HFF-Myc (cell line): ENCODE measurements around the gene ARHGAP15.

ENCODE experiments used
- DNase-seq: peaks from one replicate; pipeline ENCODE4 v3.0.0-alpha.2; 2011; ENCODE audit warnings: low read depth; ENCODE audit errors: extremely low read depth
- H3K4me3 ChIP-seq: replicated peaks from 2 replicates; pipeline ENCODE4 v1.5.1; 2011; ENCODE audit warnings: low read depth, mild to moderate bottlenecking, control low read depth, low read length
- CTCF ChIP-seq: IDR thresholded peaks from 2 replicates; pipeline ENCODE4 v1.5.1; 2012; ENCODE audit warnings: mild to moderate bottlenecking, low read depth, low read length, control low read depth; ENCODE audit errors: missing control alignments

The ARHGAP15 gene

DNA sequence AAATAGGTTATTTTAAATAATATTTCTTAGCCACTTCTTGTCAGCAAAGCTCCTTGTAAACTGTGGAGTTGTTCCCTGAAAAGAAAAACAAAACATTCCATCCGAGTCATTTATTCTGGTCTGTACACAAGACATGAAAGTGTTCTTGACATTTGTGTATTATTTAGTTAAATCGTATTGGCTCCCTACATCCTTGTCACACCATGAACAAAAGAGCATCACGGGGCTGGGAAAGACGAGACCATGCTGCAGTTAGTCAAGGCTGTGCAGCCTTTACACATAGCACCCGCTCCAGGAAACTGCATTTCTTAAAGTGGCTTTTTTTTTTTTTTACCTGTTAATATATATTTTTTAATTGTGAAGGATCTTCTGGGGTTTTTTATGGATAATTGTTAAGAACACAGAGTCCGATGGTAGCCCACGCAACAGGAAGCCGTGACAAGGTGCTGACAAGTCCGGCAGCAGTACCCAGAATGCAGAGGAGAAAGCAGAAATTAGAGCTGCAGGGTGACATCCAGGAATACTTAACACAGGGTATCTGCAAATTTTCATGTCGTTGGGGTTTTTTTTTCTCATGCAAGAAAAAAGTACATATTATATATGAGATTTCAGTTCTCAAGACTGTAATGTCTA is 588.4 kb downstream of the ARHGAP15 start:
- no peak for DNase-seq
- no peak overlapping the region for H3K4me3 ChIP-seq
- TF ChIP-seq CTCF: no peak

DNA sequence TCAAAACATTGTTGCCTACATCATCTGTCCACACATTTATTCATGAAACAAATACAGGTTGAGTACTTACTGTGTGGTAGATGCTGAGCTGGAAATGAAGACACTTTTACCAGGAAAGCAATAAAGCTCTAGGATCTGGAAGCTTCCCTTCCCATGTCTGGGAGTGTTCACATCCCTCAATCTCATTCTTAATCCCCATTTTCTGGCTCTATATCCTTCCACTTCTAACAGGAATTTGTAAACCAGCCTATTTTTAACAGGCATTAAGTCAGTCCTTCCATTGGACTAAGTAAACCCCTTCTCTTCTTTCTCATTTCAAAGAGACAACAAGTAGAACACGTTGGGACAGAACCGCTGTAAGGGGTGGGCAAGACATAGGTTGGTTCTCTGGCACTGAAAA is 589.5 kb downstream of the ARHGAP15 start:
- TF ChIP-seq CTCF: no peak
- no peak for DNase-seq
- H3K4me3 ChIP-seq: no peak overlapping the region

DNA sequence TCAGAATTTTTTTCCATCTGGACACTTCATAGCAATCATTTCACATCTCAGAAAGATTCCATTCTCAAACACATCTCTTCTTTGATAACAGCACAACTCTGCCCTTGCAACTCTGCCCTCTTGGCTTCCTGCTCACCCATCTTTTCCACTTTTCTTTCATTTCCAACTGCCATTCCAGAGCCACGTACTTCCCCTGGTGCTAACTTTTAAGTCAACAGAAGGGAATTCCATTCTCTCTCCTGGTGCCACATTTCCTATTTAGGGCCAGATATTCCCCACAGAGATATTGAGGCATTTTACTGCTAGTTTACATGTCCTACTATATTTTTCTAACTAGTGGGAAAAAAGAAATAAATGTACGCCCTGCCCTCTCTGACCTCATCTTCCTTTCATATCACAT is 590.2 kb downstream of the ARHGAP15 start:
- TF ChIP-seq CTCF: no peak
- no peak for DNase-seq
- H3K4me3 ChIP-seq: no peak overlapping the region

DNA sequence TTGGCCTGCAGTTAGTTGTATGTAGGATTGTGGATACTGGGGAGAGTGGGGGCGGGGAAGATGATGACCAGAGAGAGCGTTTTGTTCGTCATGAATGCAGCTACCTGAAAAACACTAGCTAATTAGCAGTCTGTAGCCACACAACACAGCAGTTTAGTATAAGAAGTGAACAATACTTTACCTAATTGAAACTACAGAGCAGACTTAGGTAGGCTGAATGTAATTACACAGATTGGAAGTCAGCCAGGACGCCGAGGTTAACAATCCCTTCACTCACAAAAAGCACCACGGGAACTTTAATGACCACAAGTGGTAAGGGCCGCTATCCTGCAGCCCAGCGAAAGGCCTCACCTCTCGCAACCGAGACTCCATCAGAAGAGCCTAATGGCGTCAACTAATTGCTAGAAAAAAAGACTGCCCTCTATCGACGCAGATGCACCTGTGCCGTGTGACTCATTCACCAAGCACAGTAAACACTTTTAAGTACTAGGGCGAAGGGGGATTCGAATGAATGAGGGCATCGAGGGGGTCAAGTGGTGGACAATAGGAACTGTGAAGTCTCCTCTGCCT is 591.0 kb downstream of the ARHGAP15 start:
- no peak for TF ChIP-seq CTCF
- no peak for DNase-seq

GRCh38 chr2:143725400-143725799 is 596.2 kb downstream of the ARHGAP15 start:
- TF ChIP-seq CTCF: no peak
- no peak for DNase-seq
- no peak overlapping the region for H3K4me3 ChIP-seq

More for the DNA sequence above, 591.0 kb downstream of the ARHGAP15 start:
- no peak overlapping the region for H3K4me3 ChIP-seq

DNA sequence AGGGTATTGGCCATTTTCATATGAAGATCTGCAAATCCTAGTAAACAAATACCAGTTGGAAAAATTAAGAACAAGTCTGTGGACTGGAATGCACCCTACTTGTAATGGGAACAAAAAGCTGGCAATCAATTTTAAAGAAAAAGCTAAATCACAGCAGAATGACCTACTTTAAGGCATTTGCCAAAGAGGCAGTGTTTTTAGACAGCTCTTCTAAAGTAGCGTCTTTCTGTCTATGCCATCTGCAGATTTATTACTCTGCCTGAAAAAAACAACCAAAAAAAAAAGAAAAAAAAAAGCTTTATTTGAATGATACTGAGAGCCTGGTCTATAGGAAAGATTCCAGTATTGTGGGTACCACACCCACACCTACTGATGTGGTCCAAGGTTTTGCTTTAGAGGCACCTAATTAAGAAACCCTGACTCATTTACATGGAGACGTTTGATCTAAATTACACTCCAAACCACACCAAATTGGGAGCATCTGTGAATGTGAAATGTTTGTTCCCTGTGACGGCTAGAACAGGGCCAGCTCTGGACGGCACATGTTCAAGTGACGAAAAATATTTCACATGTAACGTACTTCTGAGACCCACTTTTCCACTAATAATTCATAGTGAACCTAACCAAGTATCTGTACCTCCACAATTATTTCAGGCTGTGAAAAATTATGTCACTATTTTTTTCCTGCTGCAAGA is 597.1 kb downstream of the ARHGAP15 start:
- no peak for DNase-seq
- H3K4me3 ChIP-seq: no peak overlapping the region
- no peak for TF ChIP-seq CTCF
